Kidney epithelial cell (primary cell): ENCODE measurements around the gene SRSF8. TPM values are rescaled to one million over a fixed set of nuclear protein-coding genes. Genes with fewer than 3 reads are reported as not detected.

Experiments used
- DNase-seq: peaks from one replicate; pipeline ENCODE4 v3.0.0-alpha.2; 2010; ENCODE audit warnings: low read depth
- H3K27me3 ChIP-seq: 2 replicates; pipeline ENCODE4 v1.6.0; 2011; ENCODE audit warnings: low read length; ENCODE audit not compliant: control insufficient read depth, insufficient read depth
- H3K36me3 ChIP-seq: 2 replicates; pipeline ENCODE4 v1.5.1; 2011; ENCODE audit warnings: low read length; ENCODE audit not compliant: control insufficient read depth, insufficient read depth
- H3K4me3 ChIP-seq: 2 replicates; pipeline ENCODE4 v1.5.1; 2011; ENCODE audit warnings: low read depth, mild to moderate bottlenecking, control low read depth, low read length
- CTCF ChIP-seq: IDR thresholded peaks from 2 replicates; pipeline ENCODE4 v1.5.1; 2011; ENCODE audit warnings: mild to moderate bottlenecking, moderate library complexity, low read length, control low read depth, inconsistent platforms; ENCODE audit not compliant: insufficient read depth, poor library complexity, severe bottlenecking
- total RNA-seq: library from RNA; depleted of rRNA; stranded (reverse); fragments of >200 nt; gene quantifications from 2 replicates; pipeline ENCODE4 v1.2.3, GENCODE V29; 2015

The SRSF8 gene
- total RNA-seq, 1 donor from 2014 or later = 34.2 TPM

GRCh38 chr11:95050595-95051202 is 16.0 kb upstream of the SRSF8 start:
- no peaks in the 10 kb centered on the region for H3K36me3 ChIP-seq
- H3K4me3 ChIP-seq = no peak overlapping the region
- no peak for DNase-seq
- H3K27me3 ChIP-seq = no peaks in the 10 kb centered on the region
- TF ChIP-seq CTCF = no peak

- TF ChIP-seq CTCF = no peak
- no peak overlapping the region for H3K4me3 ChIP-seq
- DNase-seq = no peak
- no peaks in the 10 kb centered on the region for H3K36me3 ChIP-seq
- H3K27me3 ChIP-seq = no peaks in the 10 kb centered on the region
Observed at GRCh38 chr11:95054356-95054755, 12.4 kb upstream of the SRSF8 start.

GRCh38 chr11:95055283-95055897 is 11.3 kb upstream of the SRSF8 start:
- Histone ChIP-seq H3K4me3 (no peak overlapping the region), H3K27me3 (no peaks in the 10 kb centered on the region), H3K36me3 (no peaks in the 10 kb centered on the region)
- no peak for DNase-seq
- no peak for TF ChIP-seq CTCF

- no peak for DNase-seq
- no peak for TF ChIP-seq CTCF
- H3K4me3 ChIP-seq = no peak overlapping the region
- no peaks in the 10 kb centered on the region for H3K36me3 ChIP-seq
- no peaks in the 10 kb centered on the region for H3K27me3 ChIP-seq
Observed at GRCh38 chr11:95057959-95058358, 8.8 kb upstream of the SRSF8 start.

GRCh38 chr11:95058621-95059020 is 8.1 kb upstream of the SRSF8 start:
- H3K27me3 ChIP-seq = no peaks in the 10 kb centered on the region
- no peaks in the 10 kb centered on the region for H3K36me3 ChIP-seq
- DNase-seq = no peak
- TF ChIP-seq CTCF = no peak
- H3K4me3 ChIP-seq = no peak overlapping the region

- no peaks in the 10 kb centered on the region for H3K36me3 ChIP-seq
- TF ChIP-seq CTCF = no peak
- no peak for DNase-seq
- no peak overlapping the region for H3K4me3 ChIP-seq
- no peaks in the 10 kb centered on the region for H3K27me3 ChIP-seq
Observed at GRCh38 chr11:95059046-95059445, 7.7 kb upstream of the SRSF8 start.
